Small intestine (tissue), 7 donors: ENCODE measurements around the gene RNF6. TPM values are rescaled to one million over a fixed set of nuclear protein-coding genes. Genes with fewer than 3 reads are reported as not detected.
"Not testable (repeated sequence)": the region's sequence is repeated elsewhere in the genome, so short reads cannot be mapped to it uniquely, and the experiment has no call there.

ENCODE experiments used
- DNase-seq, 2 donors: peaks; one replicate each; pipeline versions ENCODE4 v3.0.0 to v3.0.0-alpha.2; 2013
- FAIRE-seq: peaks from 2 replicates; lab custom pipeline; 2012; peaks lifted over from hg19 to GRCh38; lab: Jason Lieb, UNC
- H3K27ac ChIP-seq, 3 donors: one replicate each; pipeline ENCODE4 v1.5.1; 2013; ENCODE audit warnings: low read length in 2 of 3, mild to moderate bottlenecking in 2 of 3, control low read depth in 1 of 3, inconsistent platforms in 1 of 3, low read depth in 1 of 3, moderate library complexity in 1 of 3
- H3K27me3 ChIP-seq, 3 donors: one replicate each; pipeline ENCODE4 v1.6.1; 2013; ENCODE audit warnings: low read length in 3 of 3, inconsistent platforms in 1 of 3; ENCODE audit not compliant: control insufficient read depth in 3 of 3, insufficient read depth in 3 of 3
- H3K36me3 ChIP-seq, 3 donors: one replicate each; pipeline ENCODE4 v1.6.1; 2013; ENCODE audit warnings: low read length in 3 of 3, inconsistent platforms in 1 of 3, low read depth in 1 of 3, mild to moderate bottlenecking in 1 of 3, moderate library complexity in 1 of 3; ENCODE audit not compliant: control insufficient read depth in 3 of 3, insufficient read depth in 2 of 3
- H3K4me1 ChIP-seq, 3 donors: one replicate each; pipeline ENCODE4 v1.6.1; 2013; ENCODE audit warnings: low read length in 2 of 3, inconsistent platforms in 1 of 3, low read depth in 1 of 3, mild to moderate bottlenecking in 1 of 3, moderate library complexity in 1 of 3; ENCODE audit not compliant: control insufficient read depth in 3 of 3, insufficient read depth in 2 of 3
- H3K4me3 ChIP-seq, 3 donors: one replicate each; pipeline ENCODE4 v1.5.1; 2013; ENCODE audit warnings: low read length in 3 of 3, control low read depth in 1 of 3, inconsistent platforms in 1 of 3, low read depth in 1 of 3, mild to moderate bottlenecking in 1 of 3, moderate library complexity in 1 of 3
- H3K9me3 ChIP-seq, 2 donors: one replicate each; pipeline ENCODE4 v1.6.1; 2013; ENCODE audit warnings: low read depth in 1 of 2, low read length in 1 of 2; ENCODE audit not compliant: control insufficient read depth in 2 of 2, insufficient read depth in 1 of 2
- WGBS, 3 donors: extraction: QIAGEN DNeasy Blood & Tissue Kit; methylation state at CpG; one replicate each; pipeline ENCODE4 v1.1.7; 2013; 5-methylcytosine and 5-hydroxymethylcytosine counted together
- polyA plus RNA-seq, 4 donors: library from polyadenylated mRNA; stranded (reverse) in 3 of 4; unstranded in 1 of 4; fragments of 200-250 nt in 3 of 4; fragments of 120-200 nt in 1 of 4; gene quantifications; one replicate each; pipeline versions ENCODE4 v1.2.1 to v1.2.3, GENCODE V29; 2013
- donor health status: healthy with polysubstance abuse.
- donor health status: control.
- donor health status: control.
- donor health status: Bipolar disorder and iron deficiency.
- donor health status: healthy.

Gene RNF6
- polyA plus RNA-seq, 4 donors, result 15.9 to 37.3 (median 21.4) TPM

GRCh38 chr13:26255115-26255514 is 33.0 kb upstream of the RNF6 start:
- H3K27ac ChIP-seq, result peak overlapping the region in 2 of 3 donors; percentile 82 to 98
- whole genome bisulfite sequencing, 3 donors, result 0 to 7% (median 3%) methylated on average over 7 of the region's 7 CpGs
- no peaks in the 10 kb centered on the region for H3K4me1 ChIP-seq
- FAIRE-seq (no peak), DNase-seq (peak in 1 of 2 donors; percentile 38)
- H3K36me3 ChIP-seq, result no peaks in the 10 kb centered on the region
- peak overlapping the region; percentile 65 to 97 (median 81) for H3K4me3 ChIP-seq
- no peaks in the 10 kb centered on the region for H3K27me3 ChIP-seq
- H3K9me3 ChIP-seq, result no peaks in the 10 kb centered on the region

DNA sequence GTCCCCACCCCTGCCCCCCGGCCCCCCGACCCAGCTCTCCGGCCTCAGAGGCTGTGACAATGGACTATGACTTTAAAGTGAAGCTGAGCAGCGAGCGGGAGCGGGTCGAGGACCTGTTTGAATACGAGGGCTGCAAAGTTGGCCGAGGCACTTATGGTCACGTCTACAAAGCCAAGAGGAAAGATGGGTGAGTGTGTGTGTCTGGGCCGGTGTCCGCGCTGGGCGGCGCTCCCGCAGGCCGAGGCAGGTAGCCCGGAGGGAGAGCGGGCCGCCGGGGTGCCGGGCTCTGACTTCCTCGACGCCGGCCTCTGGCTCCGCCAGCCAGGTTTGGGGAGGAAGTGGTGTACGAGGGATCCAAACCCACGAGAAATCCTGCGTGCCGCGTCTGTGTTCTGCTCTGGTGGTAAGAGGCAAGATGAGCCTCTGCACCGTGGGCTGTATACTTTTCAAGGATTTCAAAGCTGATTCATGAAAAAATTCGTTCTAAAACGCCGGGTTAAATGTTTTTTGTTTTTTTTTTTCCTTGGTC is 32.5 kb upstream of the RNF6 start:
- H3K4me3 ChIP-seq, result peak overlapping the region; percentile 65 to 97 (median 81)
- H3K36me3 ChIP-seq, result no peaks in the 10 kb centered on the region
- FAIRE-seq (no peak), DNase-seq (peak; percentile 62 to 77)
- peak overlapping the region; percentile 82 to 98 (median 97) for H3K27ac ChIP-seq
- WGBS, 3 donors, result 0 to 1% (median 1%) methylated on average over 32 to 35 of the region's 35 CpGs
- H3K4me1 ChIP-seq, result no peaks in the 10 kb centered on the region
- no peaks in the 10 kb centered on the region for H3K9me3 ChIP-seq
- no peaks in the 10 kb centered on the region for H3K27me3 ChIP-seq

DNA sequence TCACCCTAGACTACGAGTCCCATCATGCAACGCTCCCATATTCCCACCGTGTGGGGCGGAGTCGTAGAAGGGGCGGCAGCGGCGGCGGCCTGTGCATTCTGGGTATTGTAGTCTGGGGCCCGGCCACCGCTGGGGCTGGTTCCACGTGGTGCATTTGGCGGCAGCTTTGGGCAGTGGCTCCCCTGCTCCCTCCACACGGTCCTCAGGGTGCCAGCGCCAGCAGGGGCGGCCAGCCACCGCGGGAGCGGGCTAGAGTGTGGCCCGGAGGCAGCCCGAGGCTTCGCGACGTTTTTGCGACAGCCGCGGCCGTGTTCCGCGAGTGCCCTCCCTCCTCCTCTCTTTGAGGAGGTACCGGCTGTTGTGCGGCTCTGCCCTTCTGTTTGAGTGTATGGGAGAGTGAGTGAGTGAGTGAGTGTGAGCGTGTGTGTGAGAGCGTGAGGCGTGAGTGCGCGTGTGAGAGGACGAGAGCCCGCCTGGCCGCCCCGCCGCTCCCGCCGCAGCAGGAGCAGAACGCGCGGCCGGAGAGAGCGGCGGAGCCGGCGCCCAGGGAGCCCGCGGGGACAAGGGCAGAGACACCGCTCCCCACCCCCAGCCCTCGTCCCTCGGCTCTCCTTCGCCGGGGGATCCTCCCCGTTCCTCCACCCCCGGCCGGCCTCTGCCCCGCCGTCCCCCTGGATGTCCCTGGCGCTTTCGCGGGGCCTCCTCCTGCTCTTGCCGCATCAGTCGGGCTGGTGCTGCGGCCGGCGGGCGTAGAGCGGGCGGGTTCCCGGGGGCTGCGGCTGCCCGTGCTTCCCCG is 31.9 kb upstream of the RNF6 start, which contains the start of gene CDK8:
Gene CDK8 (plus strand): TSS at position 343 of the 796 bp plus-strand sequence. CDS start 513 bp downstream, outside the sequence.
- Histone ChIP-seq H3K36me3 (no peaks in the 10 kb centered on the region), H3K4me3 (peak within 1 kb of the TSS; percentile 65 to 97 (median 81)), H3K4me1 (no peaks in the 10 kb centered on the region), H3K27me3 (no peaks in the 10 kb centered on the region), H3K9me3 (no peaks in the 10 kb centered on the region), H3K27ac (peak within 1 kb of the TSS; percentile 82 to 98 (median 97))
- FAIRE-seq (no peak), DNase-seq (peak; percentile 92 to 99)
- WGBS, 3 donors, result 0 to 1% (median 0%) methylated on average over 54 to 79 of the region's 79 CpGs

DNA sequence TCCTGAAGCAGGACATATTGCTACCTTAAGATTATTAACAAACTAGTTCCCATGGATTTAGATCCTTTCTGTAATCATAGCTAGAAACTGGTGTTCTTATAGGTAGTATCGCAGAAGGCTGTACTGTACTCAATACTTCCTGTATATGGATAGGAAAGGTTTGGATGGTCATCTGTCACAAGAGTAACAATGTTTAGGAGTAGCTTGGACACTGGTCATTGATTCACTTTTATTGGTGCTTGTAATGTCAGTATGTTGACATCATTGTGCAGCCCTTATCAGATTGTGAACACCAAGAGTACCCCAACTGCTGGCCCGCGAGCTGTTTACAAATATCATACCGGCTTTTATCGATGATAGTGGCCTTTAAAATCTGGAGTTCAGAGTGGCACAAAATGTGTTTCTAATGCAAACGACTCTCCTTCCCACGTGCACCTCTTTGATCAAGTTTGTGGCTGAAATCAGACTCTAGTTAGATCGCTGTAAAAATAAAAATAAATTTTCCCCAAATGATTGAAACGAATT is 31.2 kb upstream of the RNF6 start:
- no peaks in the 10 kb centered on the region for H3K27me3 ChIP-seq
- 37 to 40% (median 37%) methylated on average over 9 of the region's 9 CpGs for WGBS, 3 donors
- no peaks in the 10 kb centered on the region for H3K9me3 ChIP-seq
- FAIRE-seq, result no peak
- H3K4me3 ChIP-seq, result peak overlapping the region; percentile 65 to 97 (median 81)
- H3K36me3 ChIP-seq, result no peaks in the 10 kb centered on the region
- H3K4me1 ChIP-seq, result no peaks in the 10 kb centered on the region
- no peak for DNase-seq
- H3K27ac ChIP-seq, result peak overlapping the region in 1 of 3 donors; percentile 98

DNA sequence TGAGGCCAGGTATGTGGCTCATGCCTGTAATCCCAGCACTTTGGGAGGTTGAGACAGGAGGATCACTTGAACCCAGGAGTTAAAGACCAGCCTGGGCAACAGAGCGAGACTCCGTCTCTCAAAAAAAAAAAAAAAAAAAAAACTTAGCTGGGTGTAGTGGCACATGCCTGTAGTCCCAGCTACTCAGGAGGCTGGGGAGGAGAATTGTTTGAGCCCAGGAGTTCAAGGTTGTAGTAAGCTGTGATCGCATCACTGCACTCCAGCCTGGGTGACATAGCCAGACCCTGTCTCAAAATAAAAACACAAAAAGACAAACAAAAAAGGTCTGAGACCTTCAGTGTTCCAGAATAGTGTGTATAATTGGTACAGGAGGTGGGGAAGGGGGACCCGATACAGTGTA is 29.9 kb upstream of the RNF6 start:
- H3K27me3 ChIP-seq, H3K27ac ChIP-seq, DNase-seq, FAIRE-seq, H3K36me3 ChIP-seq, H3K4me1 ChIP-seq, H3K9me3 ChIP-seq, H3K4me3 ChIP-seq: not testable (repeated sequence)
- WGBS, 3 donors, result 71 to 86% (median 82%) methylated on average over 4 of the region's 4 CpGs

- Histone ChIP-seq H3K27me3 (no peaks in the 10 kb centered on the region), H3K27ac (no peak overlapping the region), H3K4me1 (no peaks in the 10 kb centered on the region), H3K4me3 (no peak overlapping the region), H3K36me3 (no peaks in the 10 kb centered on the region), H3K9me3 (no peaks in the 10 kb centered on the region)
- FAIRE-seq, result no peak
- DNase-seq, result no peak
Measured at GRCh38 chr13:26249551-26249950, 27.4 kb upstream of the RNF6 start.

DNA sequence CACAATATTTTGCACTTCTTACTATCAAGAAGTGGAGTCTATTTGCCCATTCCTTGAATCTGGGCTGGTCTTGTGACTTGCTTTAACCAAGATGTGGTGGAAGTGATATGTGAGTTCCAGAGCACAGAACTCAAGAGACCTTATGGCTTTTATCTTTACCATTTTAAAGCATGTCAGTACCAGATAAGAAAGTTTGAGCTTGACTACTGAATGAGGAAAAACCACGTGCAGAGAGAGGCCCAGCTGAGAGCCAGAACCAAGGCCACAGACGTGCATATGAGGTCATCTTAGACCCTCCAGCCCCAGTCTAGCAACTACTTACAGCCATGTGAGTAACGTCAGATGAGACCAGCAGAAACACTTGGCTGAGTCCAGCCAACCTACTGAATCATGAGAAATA is 25.5 kb upstream of the RNF6 start:
- DNase-seq (peak in 1 of 2 donors; percentile 63), FAIRE-seq (no peak)
- H3K36me3 ChIP-seq, result no peaks in the 10 kb centered on the region
- no peak overlapping the region for H3K4me3 ChIP-seq
- H3K27me3 ChIP-seq, result no peaks in the 10 kb centered on the region
- no peaks in the 10 kb centered on the region for H3K4me1 ChIP-seq
- no peaks in the 10 kb centered on the region for H3K9me3 ChIP-seq
- peak overlapping the region in 1 of 3 donors; percentile 43 for H3K27ac ChIP-seq
- 39 to 48% (median 46%) methylated on average over 3 of the region's 3 CpGs for WGBS, 3 donors

DNA sequence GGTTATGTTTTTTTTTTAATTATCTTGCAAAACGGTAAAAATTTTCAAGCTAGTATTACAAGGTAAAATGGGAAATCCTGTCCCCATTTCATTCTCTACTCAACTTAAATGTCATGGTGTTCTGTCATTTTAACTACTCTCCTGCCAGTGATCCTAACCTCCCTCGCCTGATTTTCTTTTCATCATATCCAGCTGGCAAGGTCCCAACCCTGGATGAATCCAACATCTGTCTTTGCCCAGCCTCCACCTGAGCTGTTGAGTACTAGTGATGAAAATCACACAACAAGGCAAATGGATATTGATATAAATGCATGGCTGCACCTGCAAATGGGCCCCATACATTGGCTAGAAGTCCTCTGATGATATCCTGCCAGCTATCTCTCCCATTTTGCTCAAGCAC is 24.9 kb upstream of the RNF6 start:
- Histone ChIP-seq H3K27ac (no peak overlapping the region), H3K9me3 (no peaks in the 10 kb centered on the region), H3K27me3 (no peaks in the 10 kb centered on the region), H3K4me3 (no peak overlapping the region), H3K36me3 (no peaks in the 10 kb centered on the region), H3K4me1 (no peaks in the 10 kb centered on the region)
- 68 to 79% (median 71%) methylated on average over 2 of the region's 2 CpGs for WGBS, 3 donors
- no peak for DNase-seq
- no peak for FAIRE-seq
